ENCODE data around the gene PLPP4.

Gene PLPP4

GRCh38 chr10:120456626-120457430 lies at the start of gene PLPP4:
PLPP4 (plus strand) TSS chr10:120457227; CDS start chr10:120457306, 79 bp downstream.
- peak; percentile 63 for DNase-seq

GRCh38 chr10:120409816-120410215 lies 47.2 kb upstream of the PLPP4 start:
- no peak for DNase-seq

- no peak for DNase-seq
Measured at GRCh38 chr10:120414946-120415345, 42.1 kb upstream of the PLPP4 start.

GRCh38 chr10:120415709-120416330 lies 41.2 kb upstream of the PLPP4 start:
- DNase-seq = no peak

GRCh38 chr10:120420421-120420820 lies 36.6 kb upstream of the PLPP4 start:
- no peak for DNase-seq

GRCh38 chr10:120421250-120421649 lies 35.8 kb upstream of the PLPP4 start:
- DNase-seq = no peak

GRCh38 chr10:120422457-120422856 lies 34.6 kb upstream of the PLPP4 start:
- no peak for DNase-seq

- DNase-seq = peak; percentile 36
Measured at GRCh38 chr10:120423431-120424197, 33.4 kb upstream of the PLPP4 start.

- no peak for DNase-seq
Measured at GRCh38 chr10:120424198-120424464, 32.9 kb upstream of the PLPP4 start.

- DNase-seq = no peak
Measured at GRCh38 chr10:120426306-120426705, 30.7 kb upstream of the PLPP4 start.

GRCh38 chr10:120428754-120429153 lies 28.3 kb upstream of the PLPP4 start:
- no peak for DNase-seq

GRCh38 chr10:120429395-120429794 lies 27.6 kb upstream of the PLPP4 start:
- DNase-seq = no peak

GRCh38 chr10:120431251-120431651 lies 25.8 kb upstream of the PLPP4 start:
- DNase-seq = no peak

GRCh38 chr10:120432209-120432608 lies 24.8 kb upstream of the PLPP4 start:
- DNase-seq = no peak

- DNase-seq = no peak
Measured at GRCh38 chr10:120433141-120433540, 23.9 kb upstream of the PLPP4 start.

GRCh38 chr10:120436439-120437112 lies 20.5 kb upstream of the PLPP4 start:
- DNase-seq = no peak

- DNase-seq = no peak
Measured at GRCh38 chr10:120437541-120437940, 19.5 kb upstream of the PLPP4 start.

GRCh38 chr10:120451968-120452367 lies 5.1 kb upstream of the PLPP4 start:
- DNase-seq = no peak

- no peak for DNase-seq
Measured at GRCh38 chr10:120453319-120453718, 3.7 kb upstream of the PLPP4 start.

GRCh38 chr10:120453886-120454285 lies 3.1 kb upstream of the PLPP4 start:
- DNase-seq = no peak

- DNase-seq = no peak
Measured at GRCh38 chr10:120455004-120455403, 2.0 kb upstream of the PLPP4 start.

GRCh38 chr10:120455606-120456005 lies 1.4 kb upstream of the PLPP4 start:
- no peak for DNase-seq

GRCh38 chr10:120456143-120456625 lies 843 bp upstream of the PLPP4 start:
- DNase-seq = peak; percentile 63

All from NCI-H1105 treated with DMSO at 0.1 percent for 48 hours (cell line).